Stimulated activated memory B cell treated with anti-CD40 and anti-IgM and Interleukin-4, amounts not matched to agents 10 μg/mL and 1 μg/mL and 100 μg/mL, for 72 hours (primary cell): ENCODE measurements around the gene PCBD1.

Experiments
- ATAC-seq: fragments of 150-1000 bp; cut with Tn5 transposase; 2 replicates; pipeline ENCODE4 v1.10.0; 2021
- H3K27ac Mint-ChIP-seq: one replicate; pipeline ENCODE4 v1.8.0; 2022; ENCODE audit warnings: mild to moderate bottlenecking, mixed read lengths
- H3K27me3 Mint-ChIP-seq: one replicate; pipeline ENCODE4 v1.8.0; 2022; ENCODE audit warnings: mixed read lengths
- H3K36me3 Mint-ChIP-seq: one replicate; pipeline ENCODE4 v1.8.0; 2022; ENCODE audit warnings: mixed read lengths
- H3K4me1 Mint-ChIP-seq: one replicate; pipeline ENCODE4 v1.8.0; 2022; ENCODE audit warnings: mixed read lengths
- H3K4me3 Mint-ChIP-seq: one replicate; pipeline ENCODE4 v1.8.0; 2022; ENCODE audit warnings: mild to moderate bottlenecking, moderate library complexity, mixed read lengths
- H3K9me3 Mint-ChIP-seq: one replicate; pipeline ENCODE4 v1.8.0; 2022; ENCODE audit warnings: mixed read lengths

The PCBD1 gene

DNA sequence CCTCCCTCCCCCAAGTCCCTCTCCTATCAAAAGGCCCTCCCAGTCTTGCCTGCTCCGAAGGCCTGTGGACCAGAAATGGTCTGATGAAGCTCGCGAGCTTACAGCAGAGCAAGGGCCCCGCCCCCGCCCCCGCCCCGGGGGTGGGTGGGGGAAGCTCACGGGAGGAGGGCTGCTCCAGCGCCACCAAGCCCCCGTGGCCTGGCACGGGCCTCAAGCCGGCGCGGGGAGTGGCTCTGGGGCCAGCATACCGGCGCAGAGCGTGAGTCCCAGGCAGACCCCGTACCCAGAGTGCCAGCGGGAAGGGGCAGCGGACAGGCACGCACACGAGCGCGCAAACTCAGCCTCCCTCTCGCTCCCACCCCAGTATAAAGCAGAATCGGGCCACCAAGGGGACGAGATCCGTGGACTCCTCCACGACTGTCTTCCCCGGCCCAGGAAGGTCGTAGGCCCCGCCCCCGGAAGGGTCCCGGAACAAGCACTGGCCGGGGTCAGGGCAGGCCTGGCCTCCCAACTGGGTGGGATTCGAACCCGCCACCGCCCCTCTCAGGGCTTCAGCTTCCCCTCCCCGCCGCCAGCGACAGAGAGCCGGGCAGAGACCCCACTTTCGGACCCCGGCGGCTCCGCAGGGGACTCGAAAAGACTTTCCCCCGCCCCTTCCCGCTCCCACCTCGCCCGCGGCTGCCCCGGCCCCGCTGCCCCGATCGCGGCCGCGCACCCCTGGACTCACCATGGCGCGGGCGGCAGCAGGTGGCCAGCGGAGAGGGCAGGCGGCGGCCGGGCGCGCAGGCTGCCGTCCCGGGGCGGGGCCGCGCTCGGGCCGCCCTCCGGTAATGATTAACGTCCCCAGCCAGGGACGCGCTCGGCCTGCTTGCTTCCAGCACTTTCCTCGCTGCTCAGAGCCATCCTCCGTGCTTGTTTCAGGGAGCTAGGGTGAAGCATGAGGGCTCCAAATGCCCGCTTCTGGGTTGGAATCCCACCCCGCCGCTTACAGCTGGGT is at the start of gene PCBD1:
PCBD1 (minus strand) TSS at position 762 of the 997 bp plus-strand sequence; CDS start at position 730, 32 bp downstream.
- no peaks in the 10 kb centered on the region for H3K27me3 Mint-ChIP-seq
- peaks cover 13% of the 10 kb centered on the region for H3K4me1 Mint-ChIP-seq
- peak within 1 kb of the TSS; percentile 83 for H3K27ac Mint-ChIP-seq

DNA sequence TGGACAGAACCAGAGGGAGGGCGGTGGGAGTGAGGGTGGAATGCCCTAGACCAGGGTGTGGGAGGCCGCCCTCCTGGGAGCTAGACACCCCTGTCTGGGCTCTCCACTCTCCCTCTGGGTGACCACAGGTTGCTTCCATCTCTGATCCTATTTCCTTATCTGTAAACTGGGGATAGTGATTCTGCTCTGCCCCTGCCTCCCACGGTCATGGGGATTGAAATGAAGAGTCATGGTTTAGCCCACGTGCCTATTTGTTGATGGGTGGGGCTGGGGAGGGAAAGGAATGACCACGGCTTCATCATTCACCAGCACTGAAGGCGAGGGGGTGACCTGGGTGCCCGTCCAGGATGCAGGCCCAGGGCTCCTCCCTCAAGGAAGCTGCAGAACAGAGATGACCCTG is 49.3 kb upstream of the PCBD1 start:
- no peaks in the 10 kb centered on the region for H3K9me3 Mint-ChIP-seq
- no peaks in the 10 kb centered on the region for H3K36me3 Mint-ChIP-seq
- no peak for ATAC-seq
- no peaks in the 10 kb centered on the region for H3K4me1 Mint-ChIP-seq
- peaks cover 19% of the 10 kb centered on the region for H3K27me3 Mint-ChIP-seq
- no peak overlapping the region for H3K4me3 Mint-ChIP-seq
- no peak overlapping the region for H3K27ac Mint-ChIP-seq

More for the DNA sequence above, at the start of gene PCBD1:
- peak; percentile 93 for ATAC-seq
- H3K9me3 Mint-ChIP-seq = no peaks in the 10 kb centered on the region
- peak within 1 kb of the TSS; percentile 83 for H3K4me3 Mint-ChIP-seq
- peaks cover 21% of the 10 kb centered on the region for H3K36me3 Mint-ChIP-seq

DNA sequence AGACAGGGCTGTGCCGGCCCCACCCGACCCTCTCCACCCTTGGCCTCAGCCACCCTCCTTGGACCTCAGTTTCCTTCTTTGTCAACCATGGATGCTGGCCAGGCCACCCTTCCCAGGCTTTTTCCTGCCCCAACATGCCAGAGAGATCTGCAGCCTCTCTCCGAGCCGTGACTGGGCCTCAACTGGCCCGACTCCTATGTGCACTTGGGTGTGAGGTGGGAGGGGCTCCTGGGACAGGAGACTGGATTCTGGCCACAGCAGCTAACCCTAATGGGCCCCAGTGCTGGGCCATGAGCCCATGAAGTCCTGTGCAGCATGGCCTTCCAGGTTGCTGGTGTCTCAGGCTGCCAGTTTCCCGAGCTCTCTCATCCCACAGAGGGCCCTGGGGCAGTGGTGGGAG is 47.7 kb upstream of the PCBD1 start:
- Mint-ChIP-seq H3K9me3 (no peaks in the 10 kb centered on the region), H3K4me3 (no peak overlapping the region), H3K36me3 (no peaks in the 10 kb centered on the region), H3K27ac (no peak overlapping the region), H3K4me1 (no peaks in the 10 kb centered on the region), H3K27me3 (peaks cover 19% of the 10 kb centered on the region)
- no peak for ATAC-seq

DNA sequence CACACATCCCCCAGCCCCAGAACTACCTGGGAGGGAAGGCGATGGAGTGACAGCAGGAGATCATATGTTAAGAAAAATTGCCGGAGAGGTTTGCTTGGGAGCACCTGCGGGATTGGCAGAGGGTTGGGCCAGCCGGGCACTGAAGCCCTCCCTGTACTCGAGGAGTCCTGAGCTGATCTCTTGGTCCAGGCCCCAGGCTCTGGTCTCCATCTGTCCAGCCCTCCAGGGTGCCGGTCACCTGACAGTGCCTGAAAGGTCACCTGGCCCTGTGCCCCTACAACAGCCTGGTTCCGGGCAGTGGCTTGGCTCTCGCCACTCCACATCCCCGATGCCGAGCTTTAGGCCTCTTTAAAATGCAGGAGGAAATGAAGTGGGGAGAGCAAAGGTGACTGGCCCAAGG is 47.3 kb upstream of the PCBD1 start:
- Mint-ChIP-seq H3K9me3 (no peaks in the 10 kb centered on the region), H3K4me3 (no peak overlapping the region), H3K36me3 (no peaks in the 10 kb centered on the region), H3K27me3 (peaks cover 19% of the 10 kb centered on the region), H3K27ac (no peak overlapping the region), H3K4me1 (no peaks in the 10 kb centered on the region)
- no peak for ATAC-seq

DNA sequence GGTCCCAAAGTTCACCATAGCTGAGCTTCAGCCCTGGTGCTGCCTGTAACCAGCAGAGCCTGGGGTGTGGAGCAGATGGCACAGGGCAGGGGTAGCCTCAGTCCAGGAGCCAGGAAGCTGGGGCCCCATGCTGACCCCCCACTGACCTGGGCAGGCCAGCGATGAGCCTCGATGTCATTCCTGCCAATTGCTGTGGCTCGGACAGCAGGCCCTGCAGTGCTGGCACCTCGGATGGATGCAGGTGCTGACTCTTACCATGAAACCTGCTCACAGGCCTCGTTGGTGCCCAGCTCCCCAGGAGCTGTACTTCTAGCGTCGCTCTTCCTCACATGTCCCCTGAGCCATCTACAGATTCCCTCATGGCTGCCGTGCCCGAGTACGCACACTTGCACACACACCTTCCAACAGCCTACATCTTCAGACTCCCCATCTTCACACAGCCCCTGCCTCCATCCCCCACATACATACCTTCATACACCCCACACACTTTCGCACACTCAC is 46.8 kb upstream of the PCBD1 start:
- H3K27ac Mint-ChIP-seq = no peak overlapping the region
- no peaks in the 10 kb centered on the region for H3K4me1 Mint-ChIP-seq
- no peak for ATAC-seq
- H3K27me3 Mint-ChIP-seq = peaks cover 24% of the 10 kb centered on the region
- H3K4me3 Mint-ChIP-seq = no peak overlapping the region
- no peaks in the 10 kb centered on the region for H3K9me3 Mint-ChIP-seq
- H3K36me3 Mint-ChIP-seq = no peaks in the 10 kb centered on the region

DNA sequence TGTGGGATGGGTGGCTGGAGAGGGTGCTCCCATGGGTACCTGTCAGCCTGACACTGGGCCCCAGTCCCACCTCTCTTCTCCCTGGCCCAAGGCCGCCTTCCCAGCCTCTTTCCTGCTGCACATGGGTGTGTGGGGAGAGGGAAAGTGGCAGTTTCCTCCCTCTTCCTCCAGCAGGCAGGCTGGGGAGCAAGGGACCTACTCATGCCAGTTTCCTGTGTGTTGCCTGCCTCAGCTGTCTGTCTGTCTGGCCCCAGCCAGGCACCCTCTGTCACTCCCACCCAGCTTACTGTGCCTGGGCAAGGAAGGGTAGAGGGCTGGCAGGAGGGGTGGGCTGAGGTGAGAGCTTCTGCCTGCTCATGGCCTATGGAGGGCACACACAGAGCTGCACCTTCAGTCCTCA is 46.3 kb upstream of the PCBD1 start:
- ATAC-seq = no peak
- Mint-ChIP-seq H3K4me1 (no peaks in the 10 kb centered on the region), H3K36me3 (no peaks in the 10 kb centered on the region)

DNA sequence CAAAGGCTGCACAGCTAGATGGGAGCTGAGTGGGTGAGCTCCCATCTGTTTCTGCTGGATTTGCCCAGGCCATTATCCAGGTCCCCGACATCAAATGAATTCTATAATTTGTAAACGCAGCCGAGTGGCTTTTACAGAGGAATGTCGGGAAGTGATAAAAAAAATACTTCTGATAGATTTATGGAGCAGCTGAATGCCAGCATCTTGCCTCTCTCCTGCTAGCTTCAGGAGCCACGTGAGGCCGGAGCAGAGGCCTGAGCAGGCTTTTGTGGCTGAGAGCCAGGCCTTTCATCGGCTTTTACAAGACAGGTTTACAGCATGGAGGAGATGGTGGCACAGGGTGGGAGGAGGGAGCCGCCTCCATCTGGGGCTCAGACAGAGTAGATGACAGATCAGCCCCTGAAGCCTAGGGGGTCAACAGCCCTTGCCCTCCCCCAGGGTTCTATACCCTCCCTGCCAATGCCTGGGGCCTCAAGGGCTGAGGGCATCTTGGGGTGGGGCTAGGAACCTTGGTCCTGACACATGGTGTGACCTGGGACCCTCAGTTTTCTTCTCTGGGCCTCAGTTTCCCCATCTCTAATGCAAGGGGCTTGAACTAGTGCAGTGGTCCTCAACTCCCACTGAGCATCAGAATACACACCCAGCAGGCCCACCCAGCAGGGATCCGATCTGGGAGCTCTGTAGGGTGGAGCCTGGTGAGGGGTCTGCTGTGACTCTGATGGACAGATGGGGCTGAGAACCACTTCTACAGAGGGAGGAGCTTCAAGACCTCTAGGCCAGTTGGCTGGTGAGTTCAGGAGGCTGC is 44.2 kb upstream of the PCBD1 start:
- H3K9me3 Mint-ChIP-seq = no peaks in the 10 kb centered on the region
- ATAC-seq = no peak
- H3K27ac Mint-ChIP-seq = no peak overlapping the region
- no peak overlapping the region for H3K4me3 Mint-ChIP-seq
- no peaks in the 10 kb centered on the region for H3K36me3 Mint-ChIP-seq
- H3K27me3 Mint-ChIP-seq = peaks cover 34% of the 10 kb centered on the region
- peaks cover 10% of the 10 kb centered on the region for H3K4me1 Mint-ChIP-seq

More for the DNA sequence above, 46.3 kb upstream of the PCBD1 start:
- Mint-ChIP-seq H3K9me3 (no peaks in the 10 kb centered on the region), H3K4me3 (no peak overlapping the region), H3K27me3 (peaks cover 28% of the 10 kb centered on the region), H3K27ac (no peak overlapping the region)

DNA sequence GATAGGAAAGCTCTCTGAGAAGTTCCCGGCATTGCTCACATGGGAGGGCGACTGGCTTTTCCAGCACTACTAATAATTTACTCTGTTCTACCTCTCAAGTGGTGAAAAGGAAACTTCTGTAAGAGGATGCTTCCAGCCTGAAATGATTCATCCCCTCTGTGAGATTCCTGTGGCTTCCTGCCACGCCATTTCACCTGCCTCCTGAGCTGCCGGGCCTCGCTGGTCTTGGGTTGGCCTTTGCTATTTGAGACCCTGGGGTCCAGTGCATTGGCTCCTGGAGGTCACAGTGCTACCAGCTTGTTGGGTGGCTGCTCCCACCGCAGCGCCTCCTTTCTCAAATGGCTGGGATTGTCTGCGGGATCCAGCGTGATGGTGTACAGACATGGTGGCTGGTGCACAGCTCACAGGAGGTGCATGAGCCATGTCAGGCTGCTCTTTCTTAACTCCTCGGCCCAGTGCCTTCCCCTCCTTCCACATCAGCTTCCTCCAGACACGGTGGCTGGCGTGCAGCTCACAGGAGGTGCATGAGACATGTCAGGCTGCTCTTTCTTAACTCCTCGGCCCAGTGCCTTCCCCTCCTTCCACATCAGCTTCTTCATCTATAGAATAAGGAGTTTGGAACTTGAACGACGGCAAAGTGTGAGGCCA is 42.9 kb upstream of the PCBD1 start:
- Mint-ChIP-seq H3K27me3 (peaks cover 30% of the 10 kb centered on the region), H3K27ac (no peak overlapping the region), H3K4me1 (peaks cover 10% of the 10 kb centered on the region), H3K9me3 (no peaks in the 10 kb centered on the region), H3K36me3 (no peaks in the 10 kb centered on the region), H3K4me3 (no peak overlapping the region)
- ATAC-seq = no peak

DNA sequence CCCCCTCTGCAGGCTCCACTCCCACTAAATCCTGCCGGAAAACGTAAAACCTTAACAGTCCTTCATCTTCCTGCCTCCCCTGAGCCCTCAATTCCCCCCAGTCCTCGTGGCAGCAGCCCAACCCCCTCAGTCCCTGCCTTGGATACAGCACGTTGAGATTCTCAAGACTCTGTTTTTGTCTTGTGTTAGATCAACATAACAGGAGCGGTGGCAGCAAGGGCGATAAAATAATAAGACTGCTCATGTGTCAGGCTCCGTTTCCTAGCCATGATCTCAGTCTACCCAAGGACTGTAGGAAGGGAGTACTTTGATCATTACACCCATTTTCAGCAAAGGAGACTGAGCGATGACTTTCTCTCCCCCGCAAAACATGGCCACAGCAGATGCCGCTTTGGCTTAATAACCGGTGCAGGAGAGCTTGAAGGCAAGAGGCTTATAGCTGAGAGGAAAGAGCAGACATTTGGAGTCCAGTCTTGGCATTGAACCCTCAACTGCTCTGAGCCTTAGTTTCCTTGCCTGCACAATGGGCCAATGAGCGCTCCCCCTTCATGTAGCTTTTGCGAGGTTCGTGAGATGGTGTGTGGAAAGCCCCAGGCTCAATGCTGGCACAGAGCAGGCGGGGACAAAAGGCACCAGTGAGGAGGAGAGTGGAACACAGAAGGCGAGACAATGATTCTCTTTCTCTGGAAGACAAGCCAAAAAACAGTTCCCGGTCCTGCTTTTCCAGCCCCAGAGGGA is 42.1 kb upstream of the PCBD1 start:
- ATAC-seq = no peak
- H3K4me3 Mint-ChIP-seq = no peak overlapping the region
- peaks cover 31% of the 10 kb centered on the region for H3K27me3 Mint-ChIP-seq
- H3K9me3 Mint-ChIP-seq = no peaks in the 10 kb centered on the region
- no peak overlapping the region for H3K27ac Mint-ChIP-seq
- peaks cover 12% of the 10 kb centered on the region for H3K4me1 Mint-ChIP-seq
- no peaks in the 10 kb centered on the region for H3K36me3 Mint-ChIP-seq

DNA sequence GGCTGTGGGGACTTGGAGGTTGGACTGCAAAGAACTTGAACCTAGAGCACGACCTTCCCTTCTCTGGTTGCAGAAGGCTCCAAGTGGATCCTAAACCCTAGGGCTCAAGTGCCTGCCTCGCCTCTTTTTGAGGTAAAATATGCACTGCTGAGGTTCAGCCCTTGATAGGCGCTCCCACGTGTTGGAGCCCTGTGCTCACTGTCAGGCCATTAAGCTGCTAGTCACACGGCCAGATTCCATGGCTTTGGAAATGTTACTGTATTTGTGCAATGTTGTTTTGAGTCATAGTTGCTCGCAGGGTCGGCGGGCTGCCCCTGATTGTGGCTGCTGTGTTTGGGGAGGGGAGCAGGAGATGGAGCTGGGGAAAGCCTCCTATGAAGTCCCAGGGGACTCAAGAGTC is 39.8 kb upstream of the PCBD1 start:
- Mint-ChIP-seq H3K27me3 (peaks cover 46% of the 10 kb centered on the region), H3K36me3 (no peaks in the 10 kb centered on the region), H3K4me1 (peaks cover 17% of the 10 kb centered on the region), H3K4me3 (no peak overlapping the region), H3K27ac (no peak overlapping the region), H3K9me3 (no peaks in the 10 kb centered on the region)
- no peak for ATAC-seq

DNA sequence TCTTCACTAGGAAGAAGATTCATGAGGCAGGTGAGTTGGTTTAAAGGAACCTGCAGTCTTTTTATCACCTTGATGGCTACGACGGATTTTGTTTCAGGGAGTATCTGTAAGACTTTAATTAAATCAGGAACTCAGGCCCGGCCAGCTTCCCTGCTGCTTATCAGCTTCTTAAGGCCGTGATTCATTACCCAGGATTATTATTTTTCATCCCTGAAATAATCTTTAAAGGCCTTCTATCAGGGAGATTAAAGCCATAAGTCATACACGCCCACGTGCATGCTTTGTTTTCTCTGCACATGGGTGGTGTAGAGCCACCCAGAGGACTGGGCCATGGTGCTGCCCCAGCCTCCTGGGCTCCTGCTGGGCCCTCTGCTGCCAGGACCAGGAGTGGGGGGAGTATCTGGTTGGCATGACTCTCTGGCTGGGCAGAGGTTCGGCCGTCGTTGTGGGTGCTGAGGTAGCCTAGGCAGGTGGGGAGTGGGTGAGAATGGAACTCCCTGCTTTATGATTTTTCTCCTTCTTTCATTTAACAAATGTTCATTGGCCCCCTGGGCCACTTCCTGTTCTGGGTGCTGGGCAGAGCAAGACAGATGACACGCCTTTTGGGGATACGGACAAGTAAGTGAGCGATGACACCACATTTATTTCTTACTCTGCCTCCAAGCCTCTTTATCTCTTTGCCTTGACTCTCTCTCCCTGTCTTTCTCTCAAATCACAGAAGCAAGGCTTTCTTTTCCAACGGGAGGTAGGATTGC is 39.0 kb upstream of the PCBD1 start:
- Mint-ChIP-seq H3K9me3 (no peaks in the 10 kb centered on the region), H3K36me3 (no peaks in the 10 kb centered on the region), H3K27me3 (peaks cover 47% of the 10 kb centered on the region), H3K4me3 (no peak overlapping the region), H3K27ac (no peak overlapping the region), H3K4me1 (peaks cover 17% of the 10 kb centered on the region)
- no peak for ATAC-seq

DNA sequence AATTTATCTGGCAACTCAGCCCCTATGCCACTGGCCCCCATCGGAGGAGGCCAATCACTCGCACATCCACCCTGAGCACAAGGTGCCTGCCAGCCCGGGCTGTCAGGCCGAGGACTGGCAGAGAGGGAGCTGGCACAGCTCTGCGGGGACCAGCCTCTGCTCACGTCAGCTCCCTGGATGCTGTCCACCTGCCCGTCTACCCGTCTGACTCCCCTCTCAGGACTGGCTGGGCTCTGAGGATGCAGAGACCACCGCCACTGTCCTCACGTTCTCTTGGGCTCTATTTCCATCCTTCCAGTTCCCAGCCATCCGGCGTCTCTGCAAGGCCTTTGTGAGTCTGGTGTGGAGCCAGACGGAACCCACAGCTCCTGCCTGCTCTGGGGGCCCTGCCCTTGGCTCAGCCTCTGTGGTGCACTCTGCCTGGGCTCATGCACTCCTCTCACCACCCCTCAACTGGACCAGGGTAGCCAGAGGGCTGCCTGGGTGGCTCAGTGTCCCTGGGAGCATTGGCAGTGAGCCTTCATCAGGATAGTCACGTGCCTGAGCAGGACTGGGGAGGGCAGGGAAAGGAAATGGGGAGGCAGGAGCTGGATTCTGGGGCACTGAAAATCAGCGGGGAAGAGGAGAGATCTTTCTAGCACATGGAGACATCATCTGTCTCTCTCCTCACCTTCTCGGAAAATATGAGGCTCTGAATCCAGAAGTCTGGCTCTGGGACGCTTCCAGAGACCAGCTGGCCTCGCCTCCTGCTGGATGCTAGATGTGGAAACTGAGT is 38.0 kb upstream of the PCBD1 start:
- peaks cover 17% of the 10 kb centered on the region for H3K4me1 Mint-ChIP-seq
- no peak overlapping the region for H3K27ac Mint-ChIP-seq
- no peaks in the 10 kb centered on the region for H3K36me3 Mint-ChIP-seq
- H3K27me3 Mint-ChIP-seq = peaks cover 57% of the 10 kb centered on the region
- H3K9me3 Mint-ChIP-seq = no peaks in the 10 kb centered on the region
- no peak for ATAC-seq
- no peak overlapping the region for H3K4me3 Mint-ChIP-seq

DNA sequence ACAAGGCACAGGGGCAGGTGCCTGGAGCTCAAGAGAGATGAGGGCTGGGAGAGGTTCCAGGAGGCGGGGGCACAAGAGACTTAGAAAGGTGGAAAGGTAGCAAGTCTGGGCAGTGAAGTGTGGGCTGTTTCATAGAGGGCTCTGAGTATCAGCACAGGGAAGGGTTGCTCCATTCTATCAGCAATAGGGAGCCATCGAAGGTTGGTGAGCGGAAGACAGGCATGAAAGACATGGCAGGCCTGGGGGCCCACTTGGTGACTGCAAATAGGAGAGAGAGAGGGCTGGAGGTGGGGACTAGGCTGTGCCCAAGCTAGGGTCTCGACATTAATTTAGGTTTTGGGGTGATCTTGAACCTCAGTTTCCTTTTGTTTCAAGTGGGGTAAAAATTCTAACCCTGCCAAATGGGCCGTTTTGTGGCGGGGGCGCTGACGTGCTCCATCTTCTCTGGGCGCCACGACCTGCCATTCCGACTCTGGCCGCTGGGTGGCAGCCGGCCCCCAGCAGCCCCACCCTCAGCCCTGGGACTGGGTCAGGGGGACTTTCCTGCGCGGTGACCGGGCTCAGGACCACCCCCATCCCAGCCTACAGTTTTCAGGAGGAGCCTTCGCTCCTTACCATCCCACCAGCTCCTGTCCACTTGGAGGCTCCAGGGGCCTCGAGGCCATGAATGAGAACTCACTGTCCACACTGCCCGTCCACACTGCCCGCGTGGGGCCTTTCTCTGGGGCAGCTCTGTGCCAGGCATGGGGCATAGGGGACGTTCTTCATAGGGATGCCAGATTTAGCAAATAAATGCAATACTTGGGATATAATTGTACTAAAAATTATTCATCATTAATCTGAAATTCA is 37.2 kb upstream of the PCBD1 start:
- ATAC-seq = peak; percentile 50
- peaks cover 17% of the 10 kb centered on the region for H3K4me1 Mint-ChIP-seq
- H3K27me3 Mint-ChIP-seq = peaks cover 64% of the 10 kb centered on the region
- H3K9me3 Mint-ChIP-seq = no peaks in the 10 kb centered on the region
- H3K27ac Mint-ChIP-seq = no peak overlapping the region
- H3K4me3 Mint-ChIP-seq = no peak overlapping the region
- no peaks in the 10 kb centered on the region for H3K36me3 Mint-ChIP-seq
